Measurements from ENCODE around the gene SEMA6B. TPM values are rescaled to one million over a fixed set of nuclear protein-coding genes. Genes with fewer than 3 reads are reported as not detected.

SEMA6B gene
- total RNA-seq, 1 donor: under 0.01 TPM

- TF ChIP-seq CTCF (IDR thresholded peaks at IDR 0.05; ENCODE audit: insufficient read depth, low read depth, low read length): no peak
- no peak for DNase-seq (ENCODE audit: low read depth)
- no peak overlapping the region for H3K4me3 ChIP-seq (ENCODE audit: low read depth, low read length)
Observed at GRCh38 chr19:4502282-4503131, 57.0 kb downstream of the SEMA6B start.

- no peak for DNase-seq (ENCODE audit: low read depth)
- no peak for TF ChIP-seq CTCF (IDR thresholded peaks at IDR 0.05; ENCODE audit: insufficient read depth, low read depth, low read length)
- H3K4me3 ChIP-seq (ENCODE audit: low read depth, low read length): no peak overlapping the region
Observed at GRCh38 chr19:4501691-4502090, 57.8 kb downstream of the SEMA6B start.

- no peak for TF ChIP-seq CTCF (IDR thresholded peaks at IDR 0.05; ENCODE audit: insufficient read depth, low read depth, low read length)
- no peak for DNase-seq (ENCODE audit: low read depth)
- H3K4me3 ChIP-seq (ENCODE audit: low read depth, low read length): no peak overlapping the region
Observed at GRCh38 chr19:4500841-4501591, 58.5 kb downstream of the SEMA6B start.

GRCh38 chr19:4499855-4500254 lies 59.6 kb downstream of the SEMA6B start:
- no peak for TF ChIP-seq CTCF (IDR thresholded peaks at IDR 0.05; ENCODE audit: insufficient read depth, low read depth, low read length)
- DNase-seq (ENCODE audit: low read depth): no peak
- H3K4me3 ChIP-seq (ENCODE audit: low read depth, low read length): no peak overlapping the region

GRCh38 chr19:4499318-4499717 lies 60.2 kb downstream of the SEMA6B start:
- DNase-seq (ENCODE audit: low read depth): no peak
- H3K4me3 ChIP-seq (ENCODE audit: low read depth, low read length): no peak overlapping the region
- TF ChIP-seq CTCF (IDR thresholded peaks at IDR 0.05; ENCODE audit: insufficient read depth, low read depth, low read length): no peak

- no peak for DNase-seq (ENCODE audit: low read depth)
- TF ChIP-seq CTCF (IDR thresholded peaks at IDR 0.05; ENCODE audit: insufficient read depth, low read depth, low read length): no peak
- no peak overlapping the region for H3K4me3 ChIP-seq (ENCODE audit: low read depth, low read length)
Observed at GRCh38 chr19:4498694-4499093, 60.8 kb downstream of the SEMA6B start.

All from fibroblast of villous mesenchyme (primary cell).